ENCODE results near the gene AMFR. TPM values are rescaled to one million over a fixed set of nuclear protein-coding genes. Genes with fewer than 3 reads are reported as not detected.
A peak's percentile ranks its signal among the peaks of the same experiment; 100 is the strongest.

The AMFR gene
- total and polyA plus RNA-seq, 2 of the 13 experiments (the other 11 are each of a cell fraction or from before 2014, with no cell fraction given) = 52.9 to 108 TPM

GRCh38 chr16:56317998-56318826, 107.1 kb downstream of the AMFR start (continued):
- TF ChIP-seq REST (IDR thresholded peaks at IDR 0.05; ENCODE audit: borderline replicate concordance in 1 of 2, low read depth in 1 of 2, low read length in 2 of 2) (no peak), CENPT (CRISPR knock-in tag; IDR thresholded peaks at IDR 0.05; ENCODE audit: low read depth) (0 out of 2 replicates have a peak, but pooled peaks have one; percentile 31), SP4 (CRISPR knock-in tag; IDR thresholded peaks at IDR 0.05) (no peak), BRCA1 (CRISPR knock-in tag; IDR thresholded peaks at IDR 0.05) (no peak), ZNF101 (CRISPR knock-in tag; IDR thresholded peaks at IDR 0.05; ENCODE audit: borderline replicate concordance, low read depth) (no peak), ISL2 (CRISPR knock-in tag; IDR thresholded peaks at IDR 0.05) (no peak), ZNF83 (CRISPR knock-in tag; IDR thresholded peaks at IDR 0.05; ENCODE audit: borderline replicate concordance) (no peak), BORCS8-MEF2B (CRISPR knock-in tag; IDR thresholded peaks at IDR 0.05) (0 out of 2 replicates have a peak, but pooled peaks have one; percentile 45), SMC3 (IDR thresholded peaks at IDR 0.05; ENCODE audit: low read length) (peak; percentile 89), CREBL2 (CRISPR knock-in tag; IDR thresholded peaks at IDR 0.05; ENCODE audit: borderline replicate concordance) (no peak), PCBP1 (IDR thresholded peaks at IDR 0.05; ENCODE audit: borderline replicate concordance, low read depth, low read length) (0 out of 2 replicates have a peak, but pooled peaks have one; percentile 37), HIVEP1 (CRISPR knock-in tag; IDR thresholded peaks at IDR 0.05) (no peak), NKX3-1 (CRISPR knock-in tag; IDR thresholded peaks at IDR 0.05) (no peak), ZNF598 (CRISPR knock-in tag; IDR thresholded peaks at IDR 0.05; ENCODE audit: borderline replicate concordance) (peak; percentile 72; the same call in 1 of the 2 replicates), ZNF7 (CRISPR knock-in tag; IDR thresholded peaks at IDR 0.05) (no peak), FOXP1 (IDR thresholded peaks at IDR 0.05) (no peak), FOXP1 (CRISPR knock-in tag; IDR thresholded peaks at IDR 0.05) (no peak)
- TF ChIP-seq, protein P1, sequence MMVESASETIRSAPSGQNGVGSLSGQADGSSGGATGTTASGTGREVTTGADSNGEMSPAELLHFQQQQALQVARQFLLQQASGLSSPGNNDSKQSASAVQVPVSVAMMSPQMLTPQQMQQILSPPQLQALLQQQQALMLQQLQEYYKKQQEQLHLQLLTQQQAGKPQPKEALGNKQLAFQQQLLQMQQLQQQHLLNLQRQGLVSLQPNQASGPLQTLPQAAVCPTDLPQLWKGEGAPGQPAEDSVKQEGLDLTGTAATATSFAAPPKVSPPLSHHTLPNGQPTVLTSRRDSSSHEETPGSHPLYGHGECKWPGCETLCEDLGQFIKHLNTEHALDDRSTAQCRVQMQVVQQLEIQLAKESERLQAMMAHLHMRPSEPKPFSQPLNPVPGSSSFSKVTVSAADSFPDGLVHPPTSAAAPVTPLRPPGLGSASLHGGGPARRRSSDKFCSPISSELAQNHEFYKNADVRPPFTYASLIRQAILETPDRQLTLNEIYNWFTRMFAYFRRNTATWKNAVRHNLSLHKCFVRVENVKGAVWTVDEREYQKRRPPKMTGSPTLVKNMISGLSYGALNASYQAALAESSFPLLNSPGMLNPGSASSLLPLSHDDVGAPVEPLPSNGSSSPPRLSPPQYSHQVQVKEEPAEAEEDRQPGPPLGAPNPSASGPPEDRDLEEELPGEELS (CRISPR knock-in tag; IDR thresholded peaks at IDR 0.05) = no peak
- TF ChIP-seq, protein P2, sequence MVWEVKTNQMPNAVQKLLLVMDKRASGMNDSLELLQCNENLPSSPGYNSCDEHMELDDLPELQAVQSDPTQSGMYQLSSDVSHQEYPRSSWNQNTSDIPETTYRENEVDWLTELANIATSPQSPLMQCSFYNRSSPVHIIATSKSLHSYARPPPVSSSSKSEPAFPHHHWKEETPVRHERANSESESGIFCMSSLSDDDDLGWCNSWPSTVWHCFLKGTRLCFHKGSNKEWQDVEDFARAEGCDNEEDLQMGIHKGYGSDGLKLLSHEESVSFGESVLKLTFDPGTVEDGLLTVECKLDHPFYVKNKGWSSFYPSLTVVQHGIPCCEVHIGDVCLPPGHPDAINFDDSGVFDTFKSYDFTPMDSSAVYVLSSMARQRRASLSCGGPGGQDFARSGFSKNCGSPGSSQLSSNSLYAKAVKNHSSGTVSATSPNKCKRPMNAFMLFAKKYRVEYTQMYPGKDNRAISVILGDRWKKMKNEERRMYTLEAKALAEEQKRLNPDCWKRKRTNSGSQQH (CRISPR knock-in tag; IDR thresholded peaks at IDR 0.05; ENCODE audit: low read depth) = no peak
- TF ChIP-seq, protein P3, sequence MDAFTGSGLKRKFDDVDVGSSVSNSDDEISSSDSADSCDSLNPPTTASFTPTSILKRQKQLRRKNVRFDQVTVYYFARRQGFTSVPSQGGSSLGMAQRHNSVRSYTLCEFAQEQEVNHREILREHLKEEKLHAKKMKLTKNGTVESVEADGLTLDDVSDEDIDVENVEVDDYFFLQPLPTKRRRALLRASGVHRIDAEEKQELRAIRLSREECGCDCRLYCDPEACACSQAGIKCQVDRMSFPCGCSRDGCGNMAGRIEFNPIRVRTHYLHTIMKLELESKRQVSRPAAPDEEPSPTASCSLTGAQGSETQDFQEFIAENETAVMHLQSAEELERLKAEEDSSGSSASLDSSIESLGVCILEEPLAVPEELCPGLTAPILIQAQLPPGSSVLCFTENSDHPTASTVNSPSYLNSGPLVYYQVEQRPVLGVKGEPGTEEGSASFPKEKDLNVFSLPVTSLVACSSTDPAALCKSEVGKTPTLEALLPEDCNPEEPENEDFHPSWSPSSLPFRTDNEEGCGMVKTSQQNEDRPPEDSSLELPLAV (CRISPR knock-in tag; conservative IDR thresholded peaks at IDR 0.05; ENCODE audit: low read depth) = no peak
